Lung (tissue), 12 donors: Measurements from ENCODE around the gene FHDC1. TPM values are rescaled to one million over a fixed set of nuclear protein-coding genes. Genes with fewer than 3 reads are reported as not detected.
A peak's percentile ranks its signal among the peaks of the same experiment; 100 is the strongest.

Experiments used
- ATAC-seq: fragments of 200-7000 bp; cut with Tn5 transposase; one replicate; pipeline ENCODE4 v1.9.1; 2020; ENCODE audit warnings: moderate number of reproducible peaks; ENCODE audit not compliant: insufficient read depth, low FRiP score
- DNase-seq, 3 donors: peaks; one replicate each; pipeline ENCODE4 v3.0.0-alpha.2; 2013 to 2017
- H3K27ac ChIP-seq, 2 donors: one replicate each; pipeline ENCODE4 v1.5.1; 2013; ENCODE audit warnings: mild to moderate bottlenecking in 2 of 2, moderate library complexity in 2 of 2, control low read depth in 1 of 2, inconsistent platforms in 1 of 2, low read depth in 1 of 2, low read length in 1 of 2
- H3K27me3 ChIP-seq, 3 donors: one replicate each; pipeline ENCODE4 v1.5.1; 2013; ENCODE audit warnings: low read length in 2 of 3; ENCODE audit not compliant: control insufficient read depth in 3 of 3, insufficient read depth in 3 of 3
- H3K36me3 ChIP-seq, 4 donors: one replicate each; pipeline ENCODE4 v1.5.1; 2013; ENCODE audit warnings: low read length in 4 of 4, mild to moderate bottlenecking in 1 of 4, moderate library complexity in 1 of 4; ENCODE audit not compliant: control insufficient read depth in 4 of 4, insufficient read depth in 4 of 4
- H3K4me1 ChIP-seq, 5 donors: one replicate each; pipeline ENCODE4 v1.5.1; 2013; ENCODE audit warnings: low read length in 5 of 5, mild to moderate bottlenecking in 2 of 5, moderate library complexity in 1 of 5; ENCODE audit not compliant: control insufficient read depth in 5 of 5, insufficient read depth in 5 of 5
- H3K4me3 ChIP-seq: one replicate; pipeline ENCODE4 v1.5.1; 2013; ENCODE audit warnings: mild to moderate bottlenecking, control low read depth, moderate library complexity
- H3K9ac ChIP-seq, 2 donors: one replicate each; pipeline ENCODE4 v1.5.1; 2013; ENCODE audit warnings: low read length in 2 of 2, control low read depth in 1 of 2; ENCODE audit not compliant: insufficient read depth in 1 of 2
- H3K9me3 ChIP-seq, 4 donors: one replicate each; pipeline ENCODE4 v1.5.1; 2013; ENCODE audit warnings: low read length in 3 of 4, mild to moderate bottlenecking in 1 of 4, moderate library complexity in 1 of 4; ENCODE audit not compliant: control insufficient read depth in 4 of 4, insufficient read depth in 3 of 4
- CTCF ChIP-seq: IDR thresholded peaks from 2 replicates; pipeline ENCODE4 v1.5.1; 2012; ENCODE audit warnings: mild to moderate bottlenecking; ENCODE audit errors: control extremely low read depth, extremely low read depth
- WGBS, 2 donors: extraction: QIAGEN DNeasy Blood & Tissue Kit; methylation state at CpG; one replicate each; pipeline ENCODE4 v1.1.7; 2013; 5-methylcytosine and 5-hydroxymethylcytosine counted together
- polyA plus RNA-seq, 2 donors: library from polyadenylated mRNA; stranded (reverse); fragments of 200-250 nt; gene quantifications; one replicate each; pipeline ENCODE4 v1.2.1, GENCODE V29; 2013
- total RNA-seq, 2 donors: library from RNA; depleted of rRNA in 1 of 2; stranded (reverse); fragments of >200 nt in 1 of 2; gene quantifications; one replicate each; pipeline ENCODE4 v1.2.1, GENCODE V29; 2014 to 2021
- donor health status: control.
- donor health status: control.
- donor health status: Bipolar disorder and iron deficiency.
- donor health status: healthy.
- donor health status: DM: yes; HTN: yes; CAD: no.

FHDC1 gene
- total and polyA plus RNA-seq, 4 donors, result 4.3 to 27.2 (median 17.3) TPM

GRCh38 chr4:152927737-152928136 is 8.4 kb upstream of the FHDC1 start:
- Histone ChIP-seq H3K27ac (no peak overlapping the region), H3K9ac (no peak overlapping the region), H3K27me3 (no peaks in the 10 kb centered on the region), H3K4me1 (peaks cover 0 to 3% (median 0%) of the 10 kb centered on the region in 5 donors), H3K4me3 (no peak overlapping the region), H3K9me3 (no peaks in the 10 kb centered on the region), H3K36me3 (no peaks in the 10 kb centered on the region)
- TF ChIP-seq CTCF, result no peak
- DNase-seq, result peak in 1 of 3 donors; percentile 56
- ATAC-seq, result no peak
- WGBS, 2 donors, result 78 to 81% methylated on average over 3 of the region's 3 CpGs

GRCh38 chr4:152928286-152928685 is 7.8 kb upstream of the FHDC1 start:
- DNase-seq, result no peak
- Histone ChIP-seq H3K9ac (no peak overlapping the region), H3K9me3 (no peaks in the 10 kb centered on the region), H3K36me3 (no peaks in the 10 kb centered on the region), H3K4me1 (peaks cover 0 to 3% (median 0%) of the 10 kb centered on the region in 5 donors), H3K27ac (no peak overlapping the region), H3K27me3 (no peaks in the 10 kb centered on the region), H3K4me3 (no peak overlapping the region)
- 94 to 98% methylated on average over 4 of the region's 4 CpGs for WGBS, 2 donors
- no peak for TF ChIP-seq CTCF
- ATAC-seq, result no peak

- H3K36me3 ChIP-seq, result no peaks in the 10 kb centered on the region
- 26 to 37% methylated on average over 1 of the region's 1 CpG for WGBS, 2 donors
- ATAC-seq (no peak), DNase-seq (no peak)
- H3K27me3 ChIP-seq, result no peaks in the 10 kb centered on the region
- TF ChIP-seq CTCF, result no peak
- peaks cover 0 to 3% (median 0%) of the 10 kb centered on the region in 5 donors for H3K4me1 ChIP-seq
- H3K9me3 ChIP-seq, result no peaks in the 10 kb centered on the region
- H3K27ac ChIP-seq, result no peak overlapping the region
- H3K4me3 ChIP-seq, result no peak overlapping the region
- H3K9ac ChIP-seq, result no peak overlapping the region
These were observed 6.2 kb upstream of the FHDC1 start for GRCh38 chr4:152929888-152930287.

- H3K9me3 ChIP-seq, result no peaks in the 10 kb centered on the region
- no peak for TF ChIP-seq CTCF
- H3K4me3 ChIP-seq, result no peak overlapping the region
- H3K36me3 ChIP-seq, result peaks cover 0 to 2% (median 0%) of the 10 kb centered on the region in 4 donors
- H3K4me1 ChIP-seq, result peaks cover 0 to 19% (median 4%) of the 10 kb centered on the region in 5 donors
- DNase-seq (peak in 2 of 3 donors; percentile 35 to 47), ATAC-seq (no peak)
- H3K27ac ChIP-seq, result no peak overlapping the region
- WGBS, 2 donors, result 18 to 22% methylated on average over 16 of the region's 16 CpGs
- no peak overlapping the region for H3K9ac ChIP-seq
- H3K27me3 ChIP-seq, result peaks cover 0 to 3% (median 0%) of the 10 kb centered on the region in 3 donors
These were observed 980 bp upstream of the FHDC1 start for GRCh38 chr4:152935143-152935542.
